Activated naive CD4-positive, alpha-beta T cell (primary cell): ENCODE data around the gene MKX.
"Not testable (repeated sequence)": the region's sequence is repeated elsewhere in the genome, so short reads cannot be mapped to it uniquely, and the experiment has no call there.

Experiments used
- DNase-seq, 4 experiments: peaks; one replicate each; lab custom pipeline; 2025; lab: John Stamatoyannopoulos, UW

Gene MKX

GRCh38 chr10:27692663-27693062, 53.0 kb downstream of the MKX start:
- DNase-seq: no peak

- no peak for DNase-seq
Measured at GRCh38 chr10:27688991-27689390, 56.6 kb downstream of the MKX start.

DNA sequence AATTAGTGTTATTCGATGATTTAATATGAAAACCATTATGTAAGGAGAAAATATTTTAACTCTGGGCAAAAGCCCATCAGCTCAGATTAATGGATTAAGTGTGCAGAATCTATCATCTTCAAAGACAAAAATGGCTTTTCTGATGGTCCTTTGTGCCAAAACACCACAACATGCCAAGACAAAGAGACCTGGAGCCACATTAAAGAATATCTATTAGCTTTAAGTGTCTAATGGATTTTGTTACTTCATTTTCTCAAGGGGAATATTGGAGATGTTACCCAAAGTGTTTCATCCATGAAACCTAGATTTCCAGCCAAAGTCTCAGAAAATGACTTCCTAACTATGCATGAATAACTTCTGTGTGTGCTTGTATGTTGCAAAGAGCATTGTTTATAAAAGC, 57.3 kb downstream of the MKX start:
- no peak for DNase-seq

- DNase-seq: no peak
Measured at GRCh38 chr10:27687743-27688142, 57.9 kb downstream of the MKX start.

GRCh38 chr10:27687326-27687725, 58.3 kb downstream of the MKX start:
- DNase-seq: no peak

DNA sequence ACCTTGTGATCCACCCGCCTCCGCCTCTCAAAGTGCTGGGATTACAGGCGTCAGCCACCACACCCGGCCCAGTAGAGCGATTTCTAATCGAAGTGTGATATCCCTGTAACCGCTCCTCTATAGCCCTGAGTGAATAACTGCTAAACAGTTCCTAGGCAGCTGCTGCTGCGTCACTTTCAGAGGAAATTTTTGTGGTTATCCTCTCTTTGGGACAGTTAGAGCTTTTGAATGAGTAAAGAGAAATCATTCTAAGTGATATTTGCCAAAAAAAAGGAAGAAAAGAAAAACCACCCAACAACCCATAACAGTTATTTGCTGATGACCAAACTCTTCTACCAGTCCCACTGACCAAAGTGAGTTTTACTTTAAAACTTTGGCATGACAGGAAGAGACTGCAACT, 59.9 kb downstream of the MKX start:
- no peak for DNase-seq

DNA sequence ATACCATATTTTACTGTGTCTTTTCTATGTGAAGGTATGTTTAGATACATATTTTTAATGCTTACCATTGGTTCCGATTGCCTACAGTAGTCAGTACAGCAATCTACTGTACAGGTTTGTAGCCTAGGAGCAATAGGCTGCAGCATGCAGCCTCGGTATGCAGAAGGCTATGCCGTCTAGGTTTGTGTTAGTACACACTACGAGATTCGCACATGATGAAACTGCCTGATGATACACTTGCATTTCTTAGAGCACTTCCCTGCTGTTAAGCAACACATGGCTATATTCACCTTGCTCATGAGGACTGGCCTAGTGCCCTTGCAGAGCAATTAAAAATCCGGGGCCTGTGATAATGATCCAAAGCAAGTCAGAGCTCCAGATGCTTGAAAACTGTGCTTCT, 62.4 kb downstream of the MKX start:
- no peak for DNase-seq

GRCh38 chr10:27681795-27682194, 63.8 kb downstream of the MKX start:
- not testable (repeated sequence) for DNase-seq

- no peak for DNase-seq
Measured at GRCh38 chr10:27680691-27681605, 64.7 kb downstream of the MKX start.

GRCh38 chr10:27680006-27680557, 65.5 kb downstream of the MKX start:
- no peak for DNase-seq

- DNase-seq: no peak
Measured at GRCh38 chr10:27679369-27679912, 66.2 kb downstream of the MKX start.

DNA sequence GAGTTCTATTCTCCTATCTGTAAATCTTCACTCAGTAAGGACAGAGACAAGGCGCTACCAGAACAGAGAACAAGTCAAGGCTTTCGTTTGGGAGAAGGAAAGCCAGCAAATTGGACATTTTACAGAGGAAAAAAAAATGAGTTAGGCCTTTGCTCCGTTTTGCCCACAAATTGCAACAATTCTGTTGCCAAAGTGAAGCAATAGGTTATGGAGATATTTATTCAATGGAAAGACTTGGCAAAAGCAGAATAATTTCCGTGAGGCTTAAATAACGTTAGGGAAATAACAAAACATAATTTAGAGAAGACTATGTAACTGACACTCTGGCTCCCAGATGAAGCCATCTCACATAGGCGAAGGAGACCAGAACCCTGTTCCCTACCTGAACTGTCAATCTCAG, 67.5 kb downstream of the MKX start:
- DNase-seq: no peak

GRCh38 chr10:27673065-27673464, 72.6 kb downstream of the MKX start:
- DNase-seq: no peak

GRCh38 chr10:27671821-27672220, 73.8 kb downstream of the MKX start:
- no peak for DNase-seq

- no peak for DNase-seq
Measured at GRCh38 chr10:27664461-27664860, 81.2 kb downstream of the MKX start.

GRCh38 chr10:27663621-27664020, 82.0 kb downstream of the MKX start:
- DNase-seq: no peak

DNA sequence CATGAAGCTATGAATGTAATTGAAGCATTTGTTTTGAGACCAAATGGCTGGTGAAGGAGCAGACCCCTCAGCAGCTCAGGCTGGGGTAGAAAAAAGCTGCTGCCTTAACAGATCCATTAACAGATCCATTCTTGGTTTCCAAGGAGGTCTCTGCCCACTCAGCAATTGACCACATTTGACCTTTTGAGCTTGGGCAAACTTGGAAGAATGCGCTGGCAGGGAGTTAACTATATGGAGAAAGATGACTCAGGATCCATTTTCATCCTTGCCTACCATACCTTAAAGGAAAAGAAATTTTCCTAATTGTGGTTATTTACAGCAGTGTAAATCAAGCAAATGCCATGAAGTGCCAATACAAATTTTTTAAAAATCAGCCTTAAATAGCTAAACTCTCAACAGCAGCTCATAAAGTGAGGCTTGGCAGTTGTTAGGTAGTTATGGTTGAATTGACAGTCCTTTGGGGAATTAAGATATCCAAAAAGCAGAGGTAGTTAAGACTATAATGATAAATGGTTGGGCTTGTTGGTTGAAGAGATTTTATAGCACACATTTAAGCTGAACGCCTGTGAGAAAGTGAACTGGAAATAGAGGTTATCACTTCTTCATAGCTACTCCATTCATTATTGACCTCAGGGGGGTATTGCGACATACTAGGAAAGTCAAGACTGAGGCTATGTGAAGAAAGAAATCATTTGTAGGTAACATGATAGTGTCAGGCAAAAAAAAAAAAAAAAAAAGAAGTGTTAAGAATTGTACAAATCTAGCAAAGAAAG, 83.9 kb downstream of the MKX start:
- DNase-seq: no peak

- DNase-seq: no peak
Measured at GRCh38 chr10:27660711-27661110, 84.9 kb downstream of the MKX start.

DNA sequence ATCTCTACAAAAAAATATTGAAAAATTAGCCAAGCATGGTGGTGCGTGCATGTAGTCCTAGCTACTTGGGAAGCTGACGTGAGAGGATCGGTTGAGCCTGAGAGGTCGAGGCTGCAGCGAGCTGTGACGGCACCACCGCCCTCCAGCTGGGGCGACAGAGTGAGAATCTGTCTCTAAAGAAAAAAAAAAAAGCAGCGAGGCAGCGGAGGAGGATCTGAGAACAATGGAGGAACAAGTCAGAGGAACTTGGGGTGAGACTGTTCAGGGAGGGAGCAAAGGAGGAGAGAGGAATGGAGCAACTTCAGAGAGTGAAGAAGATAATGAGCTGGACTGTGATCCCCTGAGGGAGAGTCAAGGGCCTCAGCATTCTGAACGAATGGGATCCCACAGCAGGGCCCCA, 85.4 kb downstream of the MKX start:
- DNase-seq: no peak

GRCh38 chr10:27659786-27660185, 85.8 kb downstream of the MKX start:
- DNase-seq: no peak

- no peak for DNase-seq
Measured at GRCh38 chr10:27658788-27659187, 86.8 kb downstream of the MKX start.

- no peak for DNase-seq
Measured at GRCh38 chr10:27655296-27655695, 90.3 kb downstream of the MKX start.

GRCh38 chr10:27654284-27654683, 91.3 kb downstream of the MKX start:
- DNase-seq: no peak
